K562 (cell line): ENCODE results near the gene KANK2. TPM values are rescaled to one million over a fixed set of nuclear protein-coding genes. Genes with fewer than 3 reads are reported as not detected.

Experiments used
- BRCA1 ChIP-seq, 2 experiments: fragments of 450-650 bp in 1 of 2; sonication (generic) in 1 of 2; formaldehyde crosslinking in 1 of 2; IDR thresholded peaks; 2 replicates each; pipeline versions ENCODE4 v1.5.0 to v1.6.1; 2017 to 2020; ENCODE audit warnings: mild to moderate bottlenecking in 1 of 2, missing genetic modification reagents in 1 of 2
- CGGBP1 ChIP-seq: fragments of 250-450 bp; sonication (Bioruptor Pico); IDR thresholded peaks from 2 replicates; pipeline ENCODE4 v1.9.0; 2021; ENCODE audit warnings: mild to moderate bottlenecking
- CREB1 ChIP-seq, 2 experiments: sonication (generic) in 1 of 2; formaldehyde crosslinking in 1 of 2; IDR thresholded peaks; 2 replicates each; pipeline versions ENCODE4 v1.6.1 to v1.8.0; 2012 to 2022; ENCODE audit warnings: inconsistent platforms in 1 of 2, mild to moderate bottlenecking in 1 of 2, missing genetic modification reagents in 1 of 2, moderate library complexity in 1 of 2
- HINFP ChIP-seq: fragments of 450-650 bp; conservative IDR thresholded peaks from 2 replicates; pipeline ENCODE4 v1.6.1; 2016; ENCODE audit warnings: missing genetic modification characterization, low read depth, mild to moderate bottlenecking, control low read depth, missing compliant biosample characterization
- KLF1 ChIP-seq: fragments of 450-650 bp; IDR thresholded peaks from 2 replicates; pipeline ENCODE4 v1.6.1; 2016; ENCODE audit warnings: missing genetic modification characterization, missing compliant biosample characterization
- PRPF4 ChIP-seq: fragments of 200-400 bp; formaldehyde crosslinking; IDR thresholded peaks from one replicate; pipeline ENCODE4 v1.6.1; 2017; ENCODE audit warnings: low read length, low read depth, mild to moderate bottlenecking; ENCODE audit not compliant: insufficient read depth, poor library complexity, severe bottlenecking
- RBFOX2 ChIP-seq: fragments of 200-400 bp; formaldehyde crosslinking; IDR thresholded peaks from 2 replicates; pipeline ENCODE4 v1.6.1; 2017; ENCODE audit warnings: low read depth, mild to moderate bottlenecking, low read length, moderate library complexity
- TBP ChIP-seq: optimal IDR thresholded peaks from 2 replicates; pipeline ENCODE3; 2011; ENCODE audit warnings: low read depth, low read length, improper control_type of control experiment
- ZBTB5 ChIP-seq: fragments of 450-650 bp; IDR thresholded peaks from 2 replicates; pipeline ENCODE4 v1.6.1; 2017; ENCODE audit warnings: antibody characterized with exemption
- ZNF407 ChIP-seq: fragments of 450-650 bp; IDR thresholded peaks from 2 replicates; pipeline ENCODE4 v1.6.1; 2016; ENCODE audit warnings: low read depth
- polyA plus RNA-seq, 8 experiments: library from polyadenylated mRNA; depleted of rRNA in 4 of 8; stranded (reverse) in 5 of 8; unstranded in 3 of 8; fragments of >200 nt; fragmentation: Nextera tagmentation in 2 of 8; fragmentation: Illumina TruSeq in 1 of 8; extraction: Ambion mirVana in 2 of 8; extraction: Trizol in 1 of 8; gene quantifications; 2 replicates each; pipeline versions ENCODE4 v1.2.1 to v1.2.3, GENCODE V29; 2011 to 2014; ENCODE audit warnings: inconsistent platforms in 1 of 8, missing spikeins in 1 of 8
- total RNA-seq, 7 experiments: library from RNA; depleted of rRNA in 6 of 7; stranded (reverse); fragments of >200 nt in 6 of 7; fragmentation: Illumina TruSeq in 2 of 7; extraction: Trizol in 2 of 7; gene quantifications; 2 replicates each; pipeline versions ENCODE4 v1.2.1 to v1.2.3, GENCODE V29; 2011 to 2021; ENCODE audit warnings: low replicate concordance in 1 of 7

KANK2 gene
- total and polyA plus RNA-seq, 9 of the 15 experiments (the other 6 are each of a cell fraction or from before 2014, with no cell fraction given), result 4.4 to 47.8 (median 21.3) TPM

- TF ChIP-seq HINFP (tag), result no peak
- no peak for TF ChIP-seq ZBTB5
- no peak for TF ChIP-seq ZNF407
- TF ChIP-seq CREB1 (IDR thresholded peaks at IDR 0.05), result no peak
- TF ChIP-seq CREB1 (CRISPR knock-in tag; IDR thresholded peaks at IDR 0.05), result no peak
- TF ChIP-seq KLF1 (tag), result no peak
- TF ChIP-seq TBP, result peak; percentile 27
- no peak for TF ChIP-seq CGGBP1 (CRISPR knock-in tag)
- TF ChIP-seq BRCA1 (IDR thresholded peaks at IDR 0.05), result no peak
- TF ChIP-seq BRCA1 (CRISPR knock-in tag; IDR thresholded peaks at IDR 0.05), result no peak
- no peak for TF ChIP-seq PRPF4
- TF ChIP-seq RBFOX2, result no peak
Observed at GRCh38 chr19:11159598-11160439, 37.5 kb downstream of the KANK2 start (continued).
